HK-2 (cell line): ENCODE data around the gene ALDOC.
"Not testable (repeated sequence)": the region's sequence is repeated elsewhere in the genome, so short reads cannot be mapped to it uniquely, and the experiment has no call there.

Experiments used
- DNase-seq: peaks from one replicate; pipeline ENCODE4 v3.0.0-alpha.2; 2018; ENCODE audit not compliant: unreplicated experiment

The ALDOC gene

DNA sequence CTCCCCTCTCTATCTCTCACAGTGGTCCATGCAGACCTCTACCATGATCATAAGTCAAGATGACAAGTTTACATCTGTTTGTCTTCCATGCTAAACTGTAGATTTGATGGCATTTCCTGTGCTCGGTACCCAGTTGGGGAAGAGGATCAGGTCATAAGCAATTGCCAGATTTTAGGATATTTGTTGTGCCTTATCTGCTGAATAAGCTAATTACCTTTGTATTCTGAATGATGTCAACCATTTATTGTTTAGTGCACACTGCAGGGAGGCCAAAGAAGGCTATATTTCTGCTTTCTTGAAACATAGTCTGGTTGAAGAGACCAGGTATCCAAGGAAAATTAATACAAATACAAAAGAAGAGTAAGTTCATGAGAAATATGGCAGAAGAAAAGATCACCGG is 5.8 kb upstream of the ALDOC start:
- DNase-seq: no peak

DNA sequence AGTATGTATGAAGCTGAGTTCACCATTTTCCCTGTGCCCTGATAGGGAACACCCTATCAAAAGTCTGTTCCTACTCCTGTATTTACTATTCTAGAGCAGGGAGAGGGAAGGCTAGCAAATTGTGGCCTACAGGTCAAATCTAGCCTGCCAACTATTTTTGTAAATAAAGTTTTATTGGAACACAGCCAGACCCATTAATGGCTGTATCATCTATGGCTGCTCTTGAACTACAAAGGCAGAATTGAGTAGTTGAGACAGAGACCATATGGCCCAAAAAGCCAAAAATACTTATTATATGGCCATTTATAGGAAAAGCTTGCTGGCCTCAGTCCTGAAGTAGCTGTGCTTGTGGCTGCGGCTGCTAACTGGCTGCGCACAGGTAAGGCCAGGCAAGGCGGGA is 4.3 kb upstream of the ALDOC start:
- no peak for DNase-seq

DNA sequence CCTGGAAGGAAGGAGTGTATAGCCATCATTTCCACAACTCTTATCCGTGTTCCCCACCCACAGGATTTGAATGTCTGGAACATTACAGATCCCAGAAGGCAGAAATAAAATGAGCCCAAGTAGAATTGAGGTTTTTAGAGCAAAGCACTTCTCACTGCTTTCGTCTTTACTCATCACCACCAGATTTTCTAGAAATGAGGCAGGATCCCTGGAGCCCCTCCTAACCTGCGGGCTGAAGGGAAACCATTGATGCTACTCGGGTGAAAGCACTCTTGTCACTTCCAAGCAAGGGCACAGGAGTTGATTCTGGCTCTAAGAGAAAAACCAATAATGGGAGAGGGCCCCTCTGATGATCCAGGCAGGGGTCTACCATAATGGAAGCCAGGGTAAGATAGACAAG is 2.8 kb upstream of the ALDOC start:
- no peak for DNase-seq

DNA sequence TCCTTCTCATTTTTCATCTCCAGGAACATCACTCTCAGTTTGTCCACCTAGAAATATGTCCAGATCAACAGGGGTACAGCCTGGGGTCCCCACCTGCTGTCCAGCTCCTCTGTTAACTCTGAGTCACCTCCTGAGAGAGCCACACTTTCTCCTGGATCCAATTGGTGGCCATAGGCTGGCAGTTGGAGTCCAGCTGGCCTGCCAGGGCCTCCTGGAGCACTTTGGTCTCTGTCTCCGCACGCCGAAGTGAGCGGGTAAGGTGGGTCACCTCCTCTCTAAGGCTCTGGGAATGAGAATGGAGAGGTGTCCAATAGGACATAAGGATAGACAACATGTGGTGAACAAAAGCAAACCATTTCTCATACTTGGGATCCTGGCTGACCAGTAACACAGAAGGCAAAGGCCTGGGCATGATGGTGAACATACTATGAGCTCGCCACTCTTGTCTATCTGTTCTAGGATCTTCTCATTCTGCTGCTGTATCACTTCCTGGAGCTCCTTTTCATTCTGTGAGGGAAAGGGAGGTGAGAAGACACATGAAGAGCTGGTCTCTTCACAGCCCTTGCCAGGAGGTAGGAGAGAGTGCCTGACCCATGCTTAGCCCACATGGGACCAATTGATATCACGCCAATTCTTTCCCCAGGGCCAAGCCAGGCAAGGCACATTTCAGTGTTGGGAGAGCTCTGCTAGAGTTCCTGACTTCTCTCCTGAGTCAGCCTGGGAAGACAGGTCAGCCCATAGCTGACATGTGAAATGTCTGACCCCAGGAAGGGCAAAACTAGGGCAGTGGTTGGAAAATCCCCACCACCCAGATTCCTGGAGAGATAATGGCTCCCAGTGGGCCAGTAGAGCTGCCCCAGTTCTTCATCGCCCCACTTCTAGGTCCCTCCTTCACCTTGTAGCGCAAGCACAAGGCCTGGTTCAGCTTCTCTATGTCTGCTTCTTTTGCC is 1.8 kb upstream of the ALDOC start:
- no peak for DNase-seq

- DNase-seq: no peak
Observed at GRCh38 chr17:28577466-28577824, 750 bp upstream of the ALDOC start.

DNA sequence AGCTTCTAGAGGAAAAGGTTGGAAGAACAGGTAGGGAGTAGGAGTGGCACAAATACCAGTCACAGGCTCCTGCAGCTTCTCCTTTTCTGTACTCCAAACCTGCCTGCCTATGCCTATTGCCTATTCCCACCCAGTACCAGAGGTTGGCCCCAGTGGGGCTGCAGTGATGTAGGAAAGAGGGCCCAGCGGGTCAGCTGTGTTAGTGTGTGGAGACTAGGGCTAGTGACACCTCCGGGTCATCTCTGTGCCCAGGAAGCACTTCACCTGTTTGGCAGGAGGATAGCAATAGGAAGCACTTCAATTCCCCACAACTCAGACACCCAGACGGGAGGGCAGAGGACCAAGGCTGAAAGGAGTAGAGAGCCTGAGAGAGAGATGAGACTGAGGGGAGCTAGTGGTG is 679 bp downstream of the ALDOC start:
- DNase-seq: not testable (repeated sequence)

- no peak for DNase-seq
Observed at GRCh38 chr17:28575126-28575795, 1.4 kb downstream of the ALDOC start.

- no peak for DNase-seq
Observed at GRCh38 chr17:28574526-28574925, 2.2 kb downstream of the ALDOC start.

GRCh38 chr17:28573966-28574480 is 2.7 kb downstream of the ALDOC start:
- DNase-seq: no peak

GRCh38 chr17:28573521-28573920 is 3.2 kb downstream of the ALDOC start:
- no peak for DNase-seq

DNA sequence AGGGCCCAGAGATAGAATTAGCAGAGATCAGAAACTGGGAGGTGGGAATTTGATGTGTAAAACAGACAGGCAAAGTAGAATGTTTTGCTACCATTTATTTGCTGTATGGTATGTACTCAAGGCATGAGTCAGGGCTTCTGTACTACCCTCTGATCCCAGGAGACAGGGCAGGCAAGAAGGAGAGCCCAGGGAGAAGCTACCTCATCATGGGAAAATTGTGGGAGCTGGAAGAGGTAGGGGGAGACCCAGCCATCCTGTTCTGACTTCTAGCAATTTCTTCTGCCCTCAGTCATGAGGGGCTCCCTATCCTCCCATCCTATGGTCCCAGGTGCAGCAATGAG is 3.7 kb downstream of the ALDOC start:
- DNase-seq: no peak

- no peak for DNase-seq
Observed at GRCh38 chr17:28572259-28573039, 4.2 kb downstream of the ALDOC start.

DNA sequence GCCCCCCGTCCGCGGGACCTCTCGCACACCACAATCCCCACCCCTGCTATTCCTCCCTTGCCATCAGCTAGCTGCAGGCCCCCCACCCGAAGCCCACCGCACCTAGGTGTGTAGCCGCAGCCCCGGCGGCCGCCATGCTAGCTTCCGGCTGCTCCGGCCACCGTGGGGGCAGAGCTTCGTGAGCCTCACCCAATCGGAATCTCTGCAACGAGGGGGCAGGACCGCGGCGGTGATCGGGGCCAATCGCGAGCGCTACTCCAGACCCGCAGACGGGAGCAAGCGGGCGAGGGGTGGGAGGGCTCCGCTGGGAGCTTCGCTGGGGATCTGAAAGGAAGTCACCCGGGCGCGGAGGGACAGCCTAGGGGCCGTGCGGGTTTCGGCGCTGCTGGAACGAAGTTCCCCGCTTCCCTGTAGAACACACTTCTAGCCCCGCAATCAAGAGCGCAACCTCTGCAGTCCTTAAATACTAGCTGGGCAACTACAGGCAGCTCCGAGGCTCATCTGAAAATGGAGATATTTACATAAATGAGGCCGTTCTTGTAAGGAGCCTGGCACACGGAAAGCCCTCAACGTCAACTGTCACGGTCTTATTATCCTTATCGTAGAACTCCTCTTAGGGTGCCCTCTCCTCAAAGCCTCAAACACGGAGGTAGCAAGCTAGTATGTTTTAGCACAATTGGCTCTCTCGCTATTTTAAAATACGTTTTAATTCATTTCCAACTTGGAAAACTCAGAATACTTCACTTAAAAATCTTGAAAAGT is 5.2 kb downstream of the ALDOC start, which contains the start of gene PIGS:
PIGS (minus strand) TSS at position 164 of the 762 bp plus-strand sequence; CDS start at position 136, 28 bp downstream.
- DNase-seq: peak; percentile 96

DNA sequence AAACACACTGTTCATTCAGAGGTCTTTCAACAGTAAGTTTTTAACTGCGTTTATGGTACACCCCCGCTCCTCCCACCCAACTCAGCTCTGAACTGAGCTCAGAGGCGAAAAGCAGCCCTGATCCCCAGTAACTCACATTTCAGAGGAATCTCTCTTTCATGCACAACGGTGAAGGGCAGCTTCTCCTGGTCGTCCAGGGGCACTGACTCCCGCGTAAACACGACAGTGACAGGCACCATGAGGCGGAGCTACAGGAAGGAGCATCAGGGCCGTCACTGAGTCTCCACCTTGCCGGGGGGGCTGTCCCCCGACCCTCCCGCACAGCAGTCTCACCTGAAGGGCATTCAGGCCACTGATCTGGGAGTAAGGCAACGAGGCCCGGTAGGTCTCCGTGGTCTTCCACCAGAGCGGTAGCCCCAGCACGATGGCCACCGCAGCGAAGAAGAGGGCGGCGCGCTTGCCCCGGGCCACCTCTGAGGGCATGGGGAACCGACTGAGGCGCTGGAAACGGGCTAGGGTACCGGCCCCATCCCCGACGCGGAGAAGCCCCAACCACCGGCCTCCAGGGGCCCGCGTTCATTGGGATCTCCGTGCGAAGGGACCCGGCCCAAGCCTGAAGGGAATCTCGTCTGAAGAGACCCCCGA is 5.9 kb downstream of the ALDOC start:
- DNase-seq: peak; percentile 42

GRCh38 chr17:28569446-28569845 is 7.2 kb downstream of the ALDOC start:
- DNase-seq: no peak

- DNase-seq: no peak
Observed at GRCh38 chr17:28567604-28568003, 9.1 kb downstream of the ALDOC start.

GRCh38 chr17:28563475-28563874 is 13.2 kb downstream of the ALDOC start:
- peak; percentile 61 for DNase-seq

DNA sequence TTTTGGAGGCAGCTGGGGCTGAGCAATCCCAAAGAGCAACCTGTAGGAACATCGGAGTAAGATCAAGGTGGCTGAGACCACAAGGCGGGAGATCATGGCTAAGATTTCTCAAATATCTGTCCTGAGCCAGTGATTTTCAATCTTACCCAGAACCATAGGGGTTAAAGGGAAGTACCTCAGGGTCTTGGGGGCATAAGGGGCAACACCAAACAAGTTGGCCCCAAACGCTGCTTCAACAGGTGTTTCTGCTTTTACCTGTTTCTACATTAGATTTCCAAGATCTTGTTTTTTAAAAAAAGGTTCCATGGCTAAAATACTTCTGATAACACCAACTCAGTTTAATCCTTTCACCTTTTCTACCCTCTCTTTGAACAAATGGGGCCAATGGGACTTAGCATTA is 21.7 kb downstream of the ALDOC start:
- no peak for DNase-seq

DNA sequence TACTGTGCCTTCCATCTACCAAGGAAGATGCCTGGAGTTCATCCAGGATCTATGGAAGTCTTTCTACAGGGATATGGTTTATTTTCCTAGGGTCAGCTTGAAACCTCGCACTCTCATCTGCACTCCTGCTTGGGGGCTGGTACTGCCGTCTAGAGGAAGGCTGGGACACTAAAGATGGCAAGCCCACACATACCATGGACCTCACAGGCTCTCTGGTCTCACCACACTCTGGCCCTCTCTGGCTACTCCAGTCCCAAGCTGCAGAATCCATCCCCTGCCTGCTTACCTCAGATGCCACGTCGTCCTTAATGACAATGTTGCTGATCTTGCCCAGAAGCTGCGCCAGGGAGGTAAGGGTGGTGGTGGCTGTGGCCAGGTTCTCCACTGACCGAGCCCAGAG is 22.1 kb downstream of the ALDOC start:
- DNase-seq: no peak

DNA sequence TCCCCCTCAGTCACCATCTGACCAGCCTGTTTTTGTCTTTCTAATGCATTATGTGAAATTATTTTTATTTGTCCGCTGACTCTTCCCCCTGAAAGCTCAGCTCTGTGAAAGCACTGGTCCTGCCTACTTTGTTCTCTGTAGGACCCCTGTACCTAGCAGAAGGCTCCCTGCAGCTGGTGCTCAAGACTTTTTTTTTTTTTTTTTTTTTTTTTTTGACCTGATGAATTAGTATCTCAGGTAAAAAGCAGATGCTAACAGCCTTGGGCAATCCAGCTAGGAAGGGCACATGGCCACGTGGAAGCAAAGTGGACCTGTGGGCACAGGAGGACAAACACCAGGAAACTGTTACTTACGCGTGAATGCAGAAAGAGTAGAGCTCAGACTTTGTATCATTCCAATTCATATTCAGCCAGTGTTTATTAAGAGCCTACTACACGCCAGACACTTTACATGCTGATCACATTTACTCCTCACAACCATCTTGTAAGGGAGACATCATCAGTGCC is 23.6 kb downstream of the ALDOC start:
- no peak for DNase-seq
